ENCODE data around the gene TANC1. TPM values are rescaled to one million over a fixed set of nuclear protein-coding genes. Genes with fewer than 3 reads are reported as not detected.

The TANC1 gene
- total and polyA plus RNA-seq, 2 of the 4 experiments (the other 2 are of a cell fraction), result 10.2 to 12.9 TPM

GRCh38 chr2:159168707-159169106, 200.3 kb downstream of the TANC1 start:
- DNase-seq (peak; percentile 29), ATAC-seq (ENCODE audit: low read depth) (peak; percentile 69; the same call in 1 of the 2 replicates)
- Histone ChIP-seq H4K5ac (ENCODE audit: low read depth, low read length) (no peak overlapping the region), H2BK5ac (ENCODE audit: low read depth, low read length, poor library complexity, severe bottlenecking) (no peak overlapping the region), H3K56ac (ENCODE audit: extremely low read depth, insufficient read depth, low read length) (no peak overlapping the region), H4K8ac (ENCODE audit: low read depth in 2 of 2, low read length in 2 of 2) (no peak overlapping the region), H3K27ac (ENCODE audit: insufficient read depth, low read length) (no peak overlapping the region), H3K4ac (ENCODE audit: low read depth, low read length) (no peak overlapping the region), H3K18ac (ENCODE audit: low read depth, low read length) (no peak overlapping the region), H3K79me1 (ENCODE audit: low read depth in 1 of 2, low read length in 2 of 2) (peaks cover 0 to 8% of the 10 kb centered on the region in 2 experiments; a peak in 2 of 4 replicates), H3K36me3 (ENCODE audit: control insufficient read depth, insufficient read depth, low read length) (peaks cover 40% of the 10 kb centered on the region), H3K9me3 (ENCODE audit: control insufficient read depth, insufficient read depth, low read length) (peaks cover 3% of the 10 kb centered on the region; the same call in 1 of the 2 replicates), H4K91ac (ENCODE audit: insufficient read depth, low read depth, low read length) (no peak overlapping the region), H4K20me1 (ENCODE audit: insufficient read depth, low read length) (no peaks in the 10 kb centered on the region), H3K23ac (ENCODE audit: low read depth, low read length) (no peak overlapping the region), H2AFZ (replicated peaks; ENCODE audit: low read length, poor library complexity) (no peak overlapping the region), H3K9ac (ENCODE audit: low read depth, low read length) (no peak overlapping the region), H3K27me3 (ENCODE audit: control insufficient read depth, insufficient read depth, low read length) (no peaks in the 10 kb centered on the region), H2AK5ac (ENCODE audit: low read depth, low read length) (no peak overlapping the region), H2BK20ac (ENCODE audit: low read depth, low read length) (no peak overlapping the region), H3K14ac (replicated peaks; ENCODE audit: low read depth, low read length) (no peak overlapping the region), H2BK120ac (ENCODE audit: low read depth, low read length) (no peak overlapping the region), H2AK9ac (replicated peaks; ENCODE audit: low read depth, low read length, poor library complexity) (no peak overlapping the region), H3K9me1 (ENCODE audit: insufficient read depth, low read length) (peaks cover 4% of the 10 kb centered on the region; the same call in 1 of the 2 replicates), H3K4me1 (ENCODE audit: control insufficient read depth, insufficient read depth, low read length) (peaks cover 2% of the 10 kb centered on the region), H3K4me3 (ENCODE audit: insufficient read depth, low read depth, low read length) (no peak overlapping the region), H3K4me2 (ENCODE audit: low read depth, low read length) (no peak overlapping the region), H2BK15ac (ENCODE audit: low read depth, low read length) (no peak overlapping the region)
- no CpG with 5 or more reads among the region's 1 CpG for WGBS, 2 experiments (ENCODE audit: extremely low coverage in 2 of 2, insufficient read length in 1 of 2)
- no TSS peak for BruUV-seq (replicated peaks)
- ChIA-PET POLR2A (ENCODE audit: unreplicated experiment) (no interaction called here), CTCF (interaction anchor here (1.0 to 1.2 kb wide), 2 partner anchors 9 to 44 kb away, joined by 3 to 4 read pairs; no protein-coding TSS in a partner anchor)
- dilution Hi-C loops (cut with HindIII; ENCODE audit: low sequenced_read_pairs, unreplicated experiment), result no loop called here
- intact Hi-C loops (cut with micrococcal nuclease), result loop anchor here (5.0 kb wide), 1 partner anchor 266 kb away; no protein-coding TSS in a partner anchor
- no peak for TF ChIP-seq POLR2A (IDR thresholded peaks at IDR 0.05; ENCODE audit: low read depth, low read length)
- TF ChIP-seq, protein P1, sequence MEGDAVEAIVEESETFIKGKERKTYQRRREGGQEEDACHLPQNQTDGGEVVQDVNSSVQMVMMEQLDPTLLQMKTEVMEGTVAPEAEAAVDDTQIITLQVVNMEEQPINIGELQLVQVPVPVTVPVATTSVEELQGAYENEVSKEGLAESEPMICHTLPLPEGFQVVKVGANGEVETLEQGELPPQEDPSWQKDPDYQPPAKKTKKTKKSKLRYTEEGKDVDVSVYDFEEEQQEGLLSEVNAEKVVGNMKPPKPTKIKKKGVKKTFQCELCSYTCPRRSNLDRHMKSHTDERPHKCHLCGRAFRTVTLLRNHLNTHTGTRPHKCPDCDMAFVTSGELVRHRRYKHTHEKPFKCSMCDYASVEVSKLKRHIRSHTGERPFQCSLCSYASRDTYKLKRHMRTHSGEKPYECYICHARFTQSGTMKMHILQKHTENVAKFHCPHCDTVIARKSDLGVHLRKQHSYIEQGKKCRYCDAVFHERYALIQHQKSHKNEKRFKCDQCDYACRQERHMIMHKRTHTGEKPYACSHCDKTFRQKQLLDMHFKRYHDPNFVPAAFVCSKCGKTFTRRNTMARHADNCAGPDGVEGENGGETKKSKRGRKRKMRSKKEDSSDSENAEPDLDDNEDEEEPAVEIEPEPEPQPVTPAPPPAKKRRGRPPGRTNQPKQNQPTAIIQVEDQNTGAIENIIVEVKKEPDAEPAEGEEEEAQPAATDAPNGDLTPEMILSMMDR (conservative IDR thresholded peaks at IDR 0.05; ENCODE audit: low read depth, low read length), result peak; percentile 31
- no peak for TF ChIP-seq MXI1 (IDR thresholded peaks at IDR 0.05; ENCODE audit: borderline replicate concordance, low read depth, low read length)
- peak; percentile 44 for TF ChIP-seq SMC3 (IDR thresholded peaks at IDR 0.05; ENCODE audit: low read depth, low read length)
- peak; percentile 43 for TF ChIP-seq RAD21 (IDR thresholded peaks at IDR 0.05; ENCODE audit: low read length)
- in situ Hi-C loops (cut with MboI; ENCODE audit: low sequenced_read_pairs), result no loop called here

Data from IMR-90 (cell line).